Neural crest cell (in vitro differentiated cells): ENCODE data around the gene FIBP. TPM values are rescaled to one million over a fixed set of nuclear protein-coding genes. Genes with fewer than 3 reads are reported as not detected.

Experiments
- DNase-seq: peaks from one replicate; pipeline ENCODE4 v3.0.0; 2021; ENCODE audit warnings: low read depth, mixed read lengths, low spot score
- H3K27ac Mint-ChIP-seq: one replicate; pipeline ENCODE4 v1.8.0; 2021; ENCODE audit warnings: mild to moderate bottlenecking, mixed read lengths; ENCODE audit not compliant: unreplicated experiment
- H3K27me3 Mint-ChIP-seq: 2 replicates; pipeline ENCODE4 v1.8.0; 2021; ENCODE audit warnings: low read depth, mild to moderate bottlenecking, mixed read lengths
- H3K36me3 Mint-ChIP-seq: 2 replicates; pipeline ENCODE4 v1.8.0; 2021; ENCODE audit warnings: low read depth, mild to moderate bottlenecking, mixed read lengths
- H3K4me1 Mint-ChIP-seq: 2 replicates; pipeline ENCODE4 v1.8.0; 2021; ENCODE audit warnings: mixed read lengths
- H3K4me3 Mint-ChIP-seq: one replicate; pipeline ENCODE4 v1.8.0; 2021; ENCODE audit warnings: mild to moderate bottlenecking, mixed read lengths
- H3K9me3 Mint-ChIP-seq: 2 replicates; pipeline ENCODE4 v1.8.0; 2021; ENCODE audit warnings: mixed read lengths
- CTCF ChIP-seq: fragments of 200-600 bp; sonication (generic); conservative IDR thresholded peaks from 2 replicates; pipeline ENCODE4 v1.5.0; 2021; ENCODE audit warnings: antibody characterized with exemption, mild to moderate bottlenecking
- total RNA-seq: library from RNA; stranded (reverse); gene quantifications from 2 replicates; pipeline ENCODE4 v1.2.1, GENCODE V29; 2021

Gene FIBP
- total RNA-seq, 1 donor from 2014 or later: 90.0 TPM

- H3K27ac Mint-ChIP-seq: no peak overlapping the region
- peaks cover 43% of the 10 kb centered on the region for H3K4me1 Mint-ChIP-seq
- no peaks in the 10 kb centered on the region for H3K9me3 Mint-ChIP-seq
- TF ChIP-seq CTCF: no peak
- H3K36me3 Mint-ChIP-seq: peaks cover 4% of the 10 kb centered on the region
- H3K27me3 Mint-ChIP-seq: peaks cover 11% of the 10 kb centered on the region
- no peak for DNase-seq
- no peak overlapping the region for H3K4me3 Mint-ChIP-seq
These were observed 2.3 kb downstream of the FIBP start for GRCh38 chr11:65885808-65886536.

GRCh38 chr11:65885231-65885630 lies 3.0 kb downstream of the FIBP start:
- DNase-seq: no peak

GRCh38 chr11:65884716-65885092 lies 3.6 kb downstream of the FIBP start:
- Mint-ChIP-seq H3K27ac (no peak overlapping the region), H3K4me1 (peaks cover 36% of the 10 kb centered on the region), H3K4me3 (peak overlapping the region; percentile 93), H3K9me3 (no peaks in the 10 kb centered on the region), H3K27me3 (peaks cover 5% of the 10 kb centered on the region), H3K36me3 (peaks cover 4% of the 10 kb centered on the region)
- TF ChIP-seq CTCF: peak; percentile 97
- DNase-seq: peak; percentile 81

More at GRCh38 chr11:65885231-65885630, 3.0 kb downstream of the FIBP start:
- no peaks in the 10 kb centered on the region for H3K9me3 Mint-ChIP-seq
- H3K4me3 Mint-ChIP-seq: peak overlapping the region; percentile 23
- TF ChIP-seq CTCF: no peak
- H3K4me1 Mint-ChIP-seq: peaks cover 41% of the 10 kb centered on the region
- peaks cover 4% of the 10 kb centered on the region for H3K36me3 Mint-ChIP-seq
- no peak overlapping the region for H3K27ac Mint-ChIP-seq
- H3K27me3 Mint-ChIP-seq: peaks cover 10% of the 10 kb centered on the region

- H3K36me3 Mint-ChIP-seq: peaks cover 4% of the 10 kb centered on the region
- H3K4me1 Mint-ChIP-seq: peaks cover 30% of the 10 kb centered on the region
- H3K4me3 Mint-ChIP-seq: peak overlapping the region; percentile 93
- H3K9me3 Mint-ChIP-seq: no peaks in the 10 kb centered on the region
- H3K27me3 Mint-ChIP-seq: peaks cover 3% of the 10 kb centered on the region
- DNase-seq: no peak
- H3K27ac Mint-ChIP-seq: no peak overlapping the region
- no peak for TF ChIP-seq CTCF
These were observed 4.2 kb downstream of the FIBP start for GRCh38 chr11:65883786-65884715.

GRCh38 chr11:65883058-65883761 lies 5.1 kb downstream of the FIBP start:
- H3K4me1 Mint-ChIP-seq: peaks cover 24% of the 10 kb centered on the region
- DNase-seq: no peak
- H3K27ac Mint-ChIP-seq: no peak overlapping the region
- no peaks in the 10 kb centered on the region for H3K9me3 Mint-ChIP-seq
- no peak for TF ChIP-seq CTCF
- no peak overlapping the region for H3K4me3 Mint-ChIP-seq
- H3K27me3 Mint-ChIP-seq: no peaks in the 10 kb centered on the region
- peaks cover 4% of the 10 kb centered on the region for H3K36me3 Mint-ChIP-seq
